ENCODE data around the gene ZNF609.
A peak's percentile ranks its signal among the peaks of the same experiment; 100 is the strongest.

DNA sequence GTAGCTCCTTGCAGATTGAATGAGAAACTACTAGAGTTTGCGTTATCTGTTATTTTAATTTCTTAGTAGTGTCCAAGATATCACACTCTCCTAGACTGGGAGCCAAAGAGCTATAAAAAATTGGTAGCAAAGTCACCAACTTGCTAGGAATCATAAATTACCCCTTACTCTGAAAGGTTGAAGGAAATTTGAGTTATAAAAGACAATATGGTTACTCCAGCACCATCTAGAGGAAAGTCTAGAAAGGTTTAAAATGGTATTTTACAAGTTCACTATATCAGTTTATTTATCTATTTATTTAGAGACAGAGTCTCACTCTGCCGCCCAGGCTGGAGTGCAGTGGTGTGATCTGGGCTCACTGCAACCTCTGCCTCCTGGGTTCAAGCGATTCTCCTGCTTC, 193.4 kb downstream of the ZNF609 start:
- TF ChIP-seq CTCF (IDR thresholded peaks at IDR 0.05; ENCODE audit: poor library complexity) (peak; percentile 57), EZH2phosphoT487 (IDR thresholded peaks at IDR 0.05; ENCODE audit: low read depth, severe bottlenecking, unreplicated experiment) (no peak), EZH2 (IDR thresholded peaks at IDR 0.05; ENCODE audit: borderline replicate concordance) (no peak)
